GM19452 (cell line): ENCODE data around the gene MBD2.

Experiments used
- ATAC-seq: cut with Tn5 transposase; IDR thresholded peaks from one replicate; pipeline ENCODE4 v1.9.1; 2021; ENCODE audit not compliant: unreplicated experiment

MBD2 gene

DNA sequence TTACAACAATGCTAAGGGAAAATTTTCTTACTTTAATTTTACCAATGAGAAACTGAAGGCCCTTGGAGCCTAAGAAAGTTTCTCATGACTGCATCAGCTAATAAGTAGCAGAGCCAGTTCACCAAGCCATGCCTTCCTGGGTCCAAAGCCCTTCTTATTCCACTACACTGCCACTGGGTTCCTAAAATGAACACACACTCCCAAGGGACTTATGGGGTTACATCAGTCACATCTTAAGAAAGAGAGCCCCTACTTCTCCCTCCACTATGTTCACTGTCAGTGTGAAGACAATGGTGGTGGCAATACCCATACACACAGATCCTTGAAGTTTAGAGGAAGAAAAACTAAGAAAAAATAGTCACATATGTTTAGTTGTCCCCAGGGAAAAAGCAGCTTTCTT lies 20.6 kb downstream of the MBD2 start:
- ATAC-seq, result peak; percentile 54

GRCh38 chr18:54202851-54203250 lies 21.6 kb downstream of the MBD2 start:
- ATAC-seq, result no peak

GRCh38 chr18:54197747-54198411 lies 26.6 kb downstream of the MBD2 start:
- ATAC-seq, result no peak

GRCh38 chr18:54193786-54194185 lies 30.7 kb downstream of the MBD2 start:
- no peak for ATAC-seq

GRCh38 chr18:54192900-54193299 lies 31.6 kb downstream of the MBD2 start:
- no peak for ATAC-seq

DNA sequence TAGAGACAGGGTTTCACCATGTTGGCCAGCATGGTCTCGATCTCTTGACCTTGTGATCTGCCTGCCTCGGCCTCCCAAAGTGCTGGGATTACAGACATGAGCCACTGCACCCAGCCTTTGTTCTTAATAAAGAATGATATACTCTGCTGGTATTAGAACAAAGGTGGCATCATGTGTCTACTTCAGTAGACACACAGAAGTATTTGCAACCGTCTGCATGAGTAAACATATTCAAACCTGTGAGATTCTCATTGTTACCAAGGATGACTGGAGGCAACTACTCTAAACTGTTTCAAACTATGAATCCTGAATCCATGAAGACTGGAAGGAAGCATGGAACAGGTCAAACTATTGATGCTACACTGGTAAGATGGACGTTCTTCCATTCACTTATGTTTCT lies 32.1 kb downstream of the MBD2 start:
- no peak for ATAC-seq

GRCh38 chr18:54191352-54191751 lies 33.1 kb downstream of the MBD2 start:
- ATAC-seq, result no peak

DNA sequence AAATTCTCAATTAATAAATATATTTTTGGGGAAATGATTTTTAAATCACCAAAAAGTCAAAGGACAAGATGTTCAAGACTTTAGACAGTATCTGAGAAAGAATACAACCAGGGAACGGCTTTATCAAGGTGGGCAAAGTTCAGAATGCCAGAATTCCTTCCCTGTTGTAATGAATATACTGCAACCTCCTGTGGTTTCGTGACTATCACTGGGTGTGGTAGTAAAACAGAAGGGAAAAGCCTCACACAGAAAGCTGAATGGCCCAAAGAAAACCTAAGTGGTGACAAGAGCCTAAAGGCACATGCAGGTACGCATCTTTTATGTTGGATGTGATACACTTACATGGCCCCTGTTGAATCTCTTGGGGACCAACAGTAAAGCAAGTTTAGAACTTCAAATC lies 37.1 kb downstream of the MBD2 start:
- ATAC-seq, result no peak

DNA sequence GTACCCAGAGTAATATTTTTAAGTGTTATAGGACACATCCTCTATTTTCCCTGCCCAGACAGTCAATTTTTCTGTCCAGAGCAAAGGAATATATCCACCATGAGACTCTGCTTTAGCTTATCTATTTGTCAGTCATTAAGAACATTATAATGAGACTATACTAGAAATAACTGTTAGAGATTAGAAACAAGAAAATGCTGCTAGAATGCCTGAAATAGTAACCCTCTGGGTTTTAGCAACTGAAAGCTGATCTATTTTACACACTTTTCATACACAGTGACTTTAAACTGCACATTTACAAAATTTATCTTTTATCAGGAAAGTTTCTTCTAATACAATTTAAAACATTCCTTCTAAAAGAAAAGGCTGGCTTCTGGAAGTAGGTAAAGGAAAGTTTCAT lies 39.6 kb downstream of the MBD2 start:
- no peak for ATAC-seq

DNA sequence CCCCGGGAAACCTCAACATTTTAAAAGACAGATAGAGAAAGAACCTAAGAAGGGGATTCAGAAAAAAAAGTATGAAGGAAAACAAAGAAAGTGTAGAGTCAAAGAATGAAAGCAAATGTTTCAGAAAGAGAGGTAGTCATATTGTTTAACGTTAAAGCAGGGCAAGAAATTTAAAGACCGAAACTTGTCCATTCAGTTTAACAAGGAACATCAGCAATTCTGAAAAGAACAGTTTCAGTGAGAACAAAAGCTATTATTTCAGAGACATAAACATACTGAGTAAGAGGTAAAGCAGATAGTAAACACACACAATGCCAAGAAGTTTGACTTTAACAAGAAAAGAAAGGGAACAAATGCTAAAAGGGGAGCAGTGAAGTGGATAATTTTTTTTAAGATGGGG lies 41.1 kb downstream of the MBD2 start:
- no peak for ATAC-seq

DNA sequence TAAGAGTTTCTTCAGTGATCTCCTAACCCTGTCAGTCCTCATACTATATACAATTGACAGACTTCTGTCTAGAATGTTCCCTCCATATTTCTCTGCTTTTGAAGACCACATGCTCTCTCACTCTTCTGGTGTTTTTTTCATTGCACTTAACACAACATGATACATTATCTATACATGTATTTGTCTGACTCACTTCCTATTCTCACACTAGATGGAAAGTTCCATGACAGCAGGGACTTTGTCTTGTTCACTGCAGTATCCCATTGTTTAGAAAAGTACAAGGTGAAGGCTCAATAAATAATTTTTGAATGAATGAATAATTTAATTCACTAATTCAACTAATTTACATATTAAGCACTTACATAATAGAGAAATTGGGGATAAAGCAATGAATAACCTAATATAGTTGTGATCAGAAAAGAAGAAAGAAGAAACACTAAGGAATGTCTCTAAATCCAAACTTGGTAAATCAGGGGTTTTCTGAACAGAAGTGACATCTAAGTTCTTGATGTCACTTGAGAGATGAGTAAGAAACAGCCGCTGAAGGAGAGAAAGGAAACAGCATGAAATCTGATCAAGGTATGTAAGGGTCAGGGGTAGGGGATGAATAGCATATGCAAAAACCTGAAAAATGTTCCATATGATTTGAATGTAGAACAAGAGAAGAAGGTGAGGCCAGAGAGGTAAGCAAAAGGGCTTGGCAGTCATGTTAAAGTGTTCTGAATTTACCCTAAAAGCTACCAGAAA lies 42.4 kb downstream of the MBD2 start:
- ATAC-seq, result peak; percentile 73

- ATAC-seq, result no peak
Measured at GRCh38 chr18:54173980-54174630, 50.4 kb downstream of the MBD2 start.

- no peak for ATAC-seq
Measured at GRCh38 chr18:54173250-54173649, 51.2 kb downstream of the MBD2 start.

- no peak for ATAC-seq
Measured at GRCh38 chr18:54169431-54170403, 54.8 kb downstream of the MBD2 start.

GRCh38 chr18:54165450-54165849 lies 59.0 kb downstream of the MBD2 start:
- ATAC-seq, result no peak

DNA sequence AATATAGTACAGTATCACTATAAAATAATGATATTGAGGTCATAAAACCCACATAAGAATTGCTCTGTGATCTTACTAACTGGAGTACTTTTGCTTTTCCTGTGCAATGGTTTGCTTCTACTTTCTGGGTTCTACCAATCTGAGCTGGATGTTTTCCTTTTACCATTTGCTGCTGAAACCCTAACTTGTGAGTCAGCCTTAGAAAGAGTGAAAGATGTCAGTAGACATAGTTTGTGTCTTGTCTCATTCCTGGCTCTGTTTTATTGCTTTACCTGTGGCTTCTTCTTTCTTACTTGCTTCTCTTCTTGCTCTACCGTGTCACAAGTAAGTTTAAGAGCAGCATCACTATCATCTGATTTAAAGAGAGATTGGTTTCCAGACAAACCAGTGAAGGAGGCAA lies 61.0 kb downstream of the MBD2 start:
- no peak for ATAC-seq

- ATAC-seq, result no peak
Measured at GRCh38 chr18:54162431-54162830, 62.0 kb downstream of the MBD2 start.

- no peak for ATAC-seq
Measured at GRCh38 chr18:54161267-54161666, 63.2 kb downstream of the MBD2 start.

GRCh38 chr18:54159906-54160305 lies 64.6 kb downstream of the MBD2 start:
- no peak for ATAC-seq

GRCh38 chr18:54157646-54158385 lies 66.7 kb downstream of the MBD2 start:
- no peak for ATAC-seq
